Measurements from ENCODE around the gene MCTP2. TPM values are rescaled to one million over a fixed set of nuclear protein-coding genes. Genes with fewer than 3 reads are reported as not detected.

MCTP2 gene
- total and polyA plus RNA-seq, 10 donors, result 5.6 to 205 (median 107) TPM

- DNase-seq, result no peak
- WGBS, 5 donors, result 67 to 82% (median 77%) methylated on average over 4 of the region's 4 CpGs
- Histone ChIP-seq H3K27me3 (replicated peaks in 1 of 7) (no peaks in the 10 kb centered on the region), H3K9me3 (peaks cover 0 to 4% (median 0%) of the 10 kb centered on the region in 8 donors), H3K36me3 (peaks cover 0 to 14% (median 0%) of the 10 kb centered on the region in 6 donors), H3K4me1 (peaks cover 5 to 96% (median 50%) of the 10 kb centered on the region in 6 donors), H3K4me3 (no peak overlapping the region), H3K27ac (peak overlapping the region in 3 of 8 donors; percentile 4 to 50 (median 19))
- intact Hi-C loops (cut with DNase I; ENCODE audit: low total_unique reads), result no loop called here
- TF ChIP-seq POLR2AphosphoS5 (IDR thresholded peaks at IDR 0.05) (no peak), POLR2A (IDR thresholded peaks at IDR 0.05) (no peak), CTCF (IDR thresholded peaks at IDR 0.05 in 8 of 11, conservative IDR thresholded peaks at IDR 0.05 in 3 of 11) (no peak)
Observed at GRCh38 chr15:94295275-94295674, 63.9 kb downstream of the MCTP2 start.

GRCh38 chr15:94296717-94297116, 65.4 kb downstream of the MCTP2 start:
- Histone ChIP-seq H3K27ac (peak overlapping the region in 7 of 8 donors; percentile 28 to 76 (median 65)), H3K4me3 (no peak overlapping the region), H3K27me3 (replicated peaks in 1 of 7) (no peaks in the 10 kb centered on the region), H3K4me1 (peaks cover 5 to 92% (median 40%) of the 10 kb centered on the region in 6 donors), H3K36me3 (peaks cover 0 to 25% (median 0%) of the 10 kb centered on the region in 6 donors), H3K9me3 (no peaks in the 10 kb centered on the region)
- no peak for DNase-seq
- TF ChIP-seq CTCF (IDR thresholded peaks at IDR 0.05 in 8 of 11, conservative IDR thresholded peaks at IDR 0.05 in 3 of 11) (no peak), POLR2AphosphoS5 (IDR thresholded peaks at IDR 0.05) (no peak), POLR2A (IDR thresholded peaks at IDR 0.05) (no peak)
- 94 to 100% (median 100%) methylated on average over 1 of the region's 1 CpG for WGBS, 5 donors
- intact Hi-C loops (cut with DNase I; ENCODE audit: low total_unique reads), result no loop called here

DNA sequence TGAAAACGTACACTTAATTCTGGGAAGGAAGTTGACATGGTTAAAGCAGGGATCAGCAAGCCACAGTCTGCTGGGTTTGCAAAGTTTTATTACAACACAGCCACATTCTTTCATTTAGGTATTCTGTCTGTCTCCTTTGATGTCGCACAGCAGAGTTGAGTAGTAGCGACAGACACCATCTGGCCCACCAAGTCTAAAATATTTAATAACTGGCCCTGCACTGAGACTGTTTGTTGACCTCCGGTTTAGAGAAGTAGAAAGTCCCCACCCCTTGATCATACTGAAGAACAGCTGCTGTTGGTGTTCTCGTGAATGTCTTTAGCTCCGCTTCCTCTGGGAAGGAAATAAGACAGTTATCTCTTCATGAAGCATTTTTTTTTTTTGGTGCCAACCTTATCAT, 66.2 kb downstream of the MCTP2 start:
- TF ChIP-seq CTCF (IDR thresholded peaks at IDR 0.05 in 8 of 11, conservative IDR thresholded peaks at IDR 0.05 in 3 of 11) (no peak), POLR2A (IDR thresholded peaks at IDR 0.05) (no peak), POLR2AphosphoS5 (IDR thresholded peaks at IDR 0.05) (no peak)
- Histone ChIP-seq H3K4me3 (peak overlapping the region in 1 of 8 donors; percentile 13), H3K27me3 (replicated peaks in 1 of 7) (no peaks in the 10 kb centered on the region), H3K4me1 (peaks cover 5 to 83% (median 39%) of the 10 kb centered on the region in 6 donors), H3K36me3 (peaks cover 0 to 33% (median 0%) of the 10 kb centered on the region in 6 donors), H3K9me3 (no peaks in the 10 kb centered on the region), H3K27ac (peak overlapping the region in 7 of 8 donors; percentile 28 to 76 (median 65))
- no peak for DNase-seq
- WGBS, 5 donors, result 12 to 34% (median 19%) methylated on average over 6 of the region's 6 CpGs
- intact Hi-C loops (cut with DNase I; ENCODE audit: low total_unique reads), result no loop called here

DNA sequence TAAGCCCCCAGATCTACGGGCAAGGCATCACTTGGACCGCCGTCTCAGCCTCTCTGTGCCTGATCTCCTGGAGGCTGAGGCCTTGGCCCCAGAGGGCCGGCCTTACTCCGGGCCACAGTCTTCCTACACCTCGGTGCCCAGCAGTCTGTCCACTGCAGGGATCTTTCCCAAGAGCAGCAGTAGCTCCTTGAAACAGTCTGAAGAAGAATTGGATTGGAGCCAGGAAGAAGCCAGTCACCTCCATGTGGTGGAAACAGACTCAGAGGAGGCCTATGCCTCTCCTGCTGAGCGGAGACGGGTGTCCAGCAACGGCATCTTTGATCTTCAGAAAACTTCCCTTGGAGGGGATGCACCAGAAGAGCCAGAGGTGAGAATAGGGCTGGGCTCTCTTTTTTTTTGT, 67.0 kb downstream of the MCTP2 start:
- H3K36me3 ChIP-seq, result peaks cover 0 to 40% (median 0%) of the 10 kb centered on the region in 6 donors
- TF ChIP-seq POLR2AphosphoS5 (IDR thresholded peaks at IDR 0.05), result no peak
- no peak for TF ChIP-seq CTCF (IDR thresholded peaks at IDR 0.05 in 8 of 11, conservative IDR thresholded peaks at IDR 0.05 in 3 of 11)
- no peak for TF ChIP-seq POLR2A (IDR thresholded peaks at IDR 0.05)
- 86 to 97% (median 91%) methylated on average over 9 of the region's 9 CpGs for WGBS, 5 donors
- no peak for DNase-seq
- no peaks in the 10 kb centered on the region for H3K27me3 ChIP-seq (replicated peaks in 1 of 7)
- peaks cover 5 to 75% (median 38%) of the 10 kb centered on the region in 6 donors for H3K4me1 ChIP-seq
- peak overlapping the region in 6 of 8 donors; percentile 28 to 76 (median 66) for H3K27ac ChIP-seq
- no peaks in the 10 kb centered on the region for H3K9me3 ChIP-seq
- H3K4me3 ChIP-seq, result no peak overlapping the region
- intact Hi-C loops (cut with DNase I; ENCODE audit: low total_unique reads), result no loop called here

Data from spleen (tissue), 11 donors.